Gastroesophageal sphincter (tissue), 4 donors: ENCODE data around the gene SLC29A3. TPM values are rescaled to one million over a fixed set of nuclear protein-coding genes. Genes with fewer than 3 reads are reported as not detected.

ENCODE experiments used
- ATAC-seq: fragments of 150-250 bp; one replicate; pipeline ENCODE4 v1.9.1; 2016; ENCODE audit warnings: mild to moderate bottlenecking, moderate library complexity
- H3K27ac ChIP-seq, 4 donors: fragments of 200-600 bp; sonication (generic) in 3 of 4; 1 replicate in 3 of 4; 2 replicates in 1 of 4; pipeline ENCODE4 v1.5.1; 2016 to 2019
- H3K27me3 ChIP-seq: fragments of 200-600 bp; sonication (generic); one replicate; pipeline ENCODE4 v1.5.1; 2019
- H3K36me3 ChIP-seq, 2 donors: fragments of 200-600 bp; sonication (generic); one replicate each; pipeline ENCODE4 v1.5.1; 2019; ENCODE audit warnings: control low read depth in 1 of 2
- H3K4me1 ChIP-seq, 3 donors: fragments of 200-600 bp; sonication (generic); 1 replicate in 2 of 3; 2 replicates in 1 of 3; pipeline ENCODE4 v1.5.1; 2016 to 2019; ENCODE audit warnings: control low read depth in 2 of 3
- H3K4me3 ChIP-seq, 2 donors: fragments of 200-600 bp; sonication (generic); one replicate each; pipeline ENCODE4 v1.5.1; 2019; ENCODE audit warnings: mild to moderate bottlenecking in 1 of 2, moderate library complexity in 1 of 2
- H3K9me3 ChIP-seq, 3 donors: fragments of 200-600 bp; sonication (generic); one replicate each; pipeline ENCODE4 v1.5.1; 2017 to 2019; ENCODE audit warnings: control low read depth in 2 of 3
- CTCF ChIP-seq, 4 experiments: fragments of 200-600 bp in 2 of 4; fragments of 450-650 bp in 2 of 4; sonication (generic) in 1 of 4; IDR thresholded peaks; one replicate each; pipeline ENCODE4 v1.5.1; 2017 to 2019; ENCODE audit warnings: antibody characterized with exemption in 4 of 4, mild to moderate bottlenecking in 2 of 4, moderate library complexity in 2 of 4
- EP300 ChIP-seq: sonication (generic); formaldehyde crosslinking; IDR thresholded peaks from one replicate; pipeline ENCODE4 v1.6.1; 2017; ENCODE audit warnings: antibody characterized with exemption, mild to moderate bottlenecking
- POLR2A ChIP-seq, 2 donors: fragments of 450-650 bp; IDR thresholded peaks; one replicate each; pipeline ENCODE4 v1.6.1; 2017; ENCODE audit warnings: antibody characterized with exemption in 2 of 2, mild to moderate bottlenecking in 2 of 2, moderate library complexity in 1 of 2
- POLR2AphosphoS5 ChIP-seq: sonication (generic); formaldehyde crosslinking; IDR thresholded peaks from one replicate; pipeline ENCODE4 v1.6.1; 2017; ENCODE audit warnings: antibody characterized with exemption
- WGBS, 2 donors: methylation state at CpG; one replicate each; pipeline ENCODE4 v1.1.5; 2018; ENCODE audit warnings: low coverage in 1 of 2; 5-methylcytosine and 5-hydroxymethylcytosine counted together
- total RNA-seq, 4 donors: library from RNA; depleted of rRNA; stranded (reverse); fragments of >200 nt; gene quantifications; one replicate each; pipeline ENCODE4 v1.1.0, GENCODE V29; 2016

Gene SLC29A3
- total RNA-seq, 4 donors from 2014 or later = 3.3 to 9.8 (median 4.9) TPM

- Histone ChIP-seq H3K36me3 (no peaks in the 10 kb centered on the region), H3K27ac (no peak overlapping the region), H3K27me3 (no peaks in the 10 kb centered on the region), H3K4me3 (no peak overlapping the region), H3K9me3 (no peaks in the 10 kb centered on the region), H3K4me1 (no peaks in the 10 kb centered on the region)
- no peak for ATAC-seq
- 93% methylated on average over 3 to 9 of the region's 11 CpGs for WGBS, 2 donors
- no peak for TF ChIP-seq POLR2A (IDR thresholded peaks at IDR 0.05)
- no peak for TF ChIP-seq CTCF (IDR thresholded peaks at IDR 0.05)
- TF ChIP-seq POLR2AphosphoS5 = no peak
- no peak for TF ChIP-seq EP300
Observed at GRCh38 chr10:71277914-71278665, 41.0 kb upstream of the SLC29A3 start.

GRCh38 chr10:71278691-71279588 lies 40.1 kb upstream of the SLC29A3 start:
- Histone ChIP-seq H3K27me3 (no peaks in the 10 kb centered on the region), H3K36me3 (no peaks in the 10 kb centered on the region), H3K4me1 (no peaks in the 10 kb centered on the region), H3K27ac (no peak overlapping the region), H3K4me3 (no peak overlapping the region), H3K9me3 (no peaks in the 10 kb centered on the region)
- TF ChIP-seq CTCF (IDR thresholded peaks at IDR 0.05) (no peak), POLR2A (IDR thresholded peaks at IDR 0.05) (no peak), POLR2AphosphoS5 (no peak), EP300 (no peak)
- 38% methylated on average over 2 of the region's 19 CpGs; no CpG with 5 or more reads in 1 of the 2 donors for WGBS, 2 donors
- no peak for ATAC-seq

GRCh38 chr10:71279590-71280170 lies 39.4 kb upstream of the SLC29A3 start:
- ATAC-seq = no peak
- Histone ChIP-seq H3K4me3 (no peak overlapping the region), H3K27me3 (no peaks in the 10 kb centered on the region), H3K4me1 (no peaks in the 10 kb centered on the region), H3K27ac (no peak overlapping the region), H3K9me3 (no peaks in the 10 kb centered on the region), H3K36me3 (no peaks in the 10 kb centered on the region)
- WGBS, 2 donors = 70% methylated on average over 2 of the region's 22 CpGs; no CpG with 5 or more reads in 1 of the 2 donors
- TF ChIP-seq EP300 (no peak), POLR2A (IDR thresholded peaks at IDR 0.05) (no peak), POLR2AphosphoS5 (no peak), CTCF (IDR thresholded peaks at IDR 0.05) (no peak)

- Histone ChIP-seq H3K4me3 (no peak overlapping the region), H3K27ac (no peak overlapping the region), H3K36me3 (no peaks in the 10 kb centered on the region), H3K4me1 (no peaks in the 10 kb centered on the region), H3K9me3 (no peaks in the 10 kb centered on the region), H3K27me3 (no peaks in the 10 kb centered on the region)
- TF ChIP-seq EP300 (no peak), POLR2A (IDR thresholded peaks at IDR 0.05) (no peak), POLR2AphosphoS5 (no peak), CTCF (IDR thresholded peaks at IDR 0.05) (no peak)
- no peak for ATAC-seq
- 77 to 85% methylated on average over 5 of the region's 5 CpGs for WGBS, 2 donors
Observed at GRCh38 chr10:71280216-71280615, 38.8 kb upstream of the SLC29A3 start.
